ENCODE data around the gene ZNF682.

The ZNF682 gene

GRCh38 chr19:19956434-19957075, 82.8 kb downstream of the ZNF682 start:
- no peak overlapping the region for H3K4me3 ChIP-seq (ENCODE audit: low read depth, low read length)
- TF ChIP-seq, protein P1, sequence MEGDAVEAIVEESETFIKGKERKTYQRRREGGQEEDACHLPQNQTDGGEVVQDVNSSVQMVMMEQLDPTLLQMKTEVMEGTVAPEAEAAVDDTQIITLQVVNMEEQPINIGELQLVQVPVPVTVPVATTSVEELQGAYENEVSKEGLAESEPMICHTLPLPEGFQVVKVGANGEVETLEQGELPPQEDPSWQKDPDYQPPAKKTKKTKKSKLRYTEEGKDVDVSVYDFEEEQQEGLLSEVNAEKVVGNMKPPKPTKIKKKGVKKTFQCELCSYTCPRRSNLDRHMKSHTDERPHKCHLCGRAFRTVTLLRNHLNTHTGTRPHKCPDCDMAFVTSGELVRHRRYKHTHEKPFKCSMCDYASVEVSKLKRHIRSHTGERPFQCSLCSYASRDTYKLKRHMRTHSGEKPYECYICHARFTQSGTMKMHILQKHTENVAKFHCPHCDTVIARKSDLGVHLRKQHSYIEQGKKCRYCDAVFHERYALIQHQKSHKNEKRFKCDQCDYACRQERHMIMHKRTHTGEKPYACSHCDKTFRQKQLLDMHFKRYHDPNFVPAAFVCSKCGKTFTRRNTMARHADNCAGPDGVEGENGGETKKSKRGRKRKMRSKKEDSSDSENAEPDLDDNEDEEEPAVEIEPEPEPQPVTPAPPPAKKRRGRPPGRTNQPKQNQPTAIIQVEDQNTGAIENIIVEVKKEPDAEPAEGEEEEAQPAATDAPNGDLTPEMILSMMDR (IDR thresholded peaks at IDR 0.05; ENCODE audit: insufficient read depth, low read length, missing control alignments): no peak
- CTCF ChIA-PET: interaction anchor here (1.3 kb wide), 2 partner anchors 14 to 424 kb away, joined by 3 to 5 read pairs; no protein-coding TSS in a partner anchor
- POLR2A ChIA-PET: no interaction called here
- DNase-seq (ENCODE audit: low read depth, low spot score): no peak

- TF ChIP-seq, protein P1 (IDR thresholded peaks at IDR 0.05; ENCODE audit: insufficient read depth, low read length, missing control alignments): no peak
- ChIA-PET POLR2A (no interaction called here), CTCF (no interaction called here)
- no peak for DNase-seq (ENCODE audit: low read depth, low spot score)
- H3K4me3 ChIP-seq (ENCODE audit: low read depth, low read length): no peak overlapping the region
Measured at GRCh38 chr19:19955208-19955607, 84.1 kb downstream of the ZNF682 start.
